Gastrocnemius medialis (tissue), 4 donors: ENCODE measurements around the gene TLCD2. TPM values are rescaled to one million over a fixed set of nuclear protein-coding genes. Genes with fewer than 3 reads are reported as not detected.

Experiments
- ATAC-seq, 2 donors: fragments of 150-250 bp; one replicate each; pipeline ENCODE4 v1.9.1; 2016
- DNase-seq, 2 donors: peaks; one replicate each; pipeline ENCODE4 v3.0.0-alpha.2; 2019
- H3K27ac ChIP-seq, 4 donors: fragments of 200-600 bp; sonication (generic); 1 replicate in 1 of 4; 2 replicates in 3 of 4; pipeline ENCODE4 v1.5.1; 2016 to 2018; ENCODE audit warnings: mild to moderate bottlenecking in 2 of 4, moderate library complexity in 1 of 4
- H3K27me3 ChIP-seq, 3 donors: fragments of 200-600 bp; sonication (generic) in 2 of 3; 1 replicate in 1 of 3; 2 replicates in 2 of 3; pipeline versions ENCODE4 v1.5.1 to v1.6.0; 2016 to 2019; ENCODE audit warnings: mild to moderate bottlenecking in 1 of 3, moderate library complexity in 1 of 3
- H3K36me3 ChIP-seq, 2 donors: fragments of 200-600 bp; sonication (generic) in 1 of 2; one replicate each; pipeline ENCODE4 v1.5.1; 2017 to 2018
- H3K4me1 ChIP-seq, 2 donors: fragments of 200-600 bp; sonication (generic) in 1 of 2; one replicate each; pipeline ENCODE4 v1.5.1; 2016 to 2017; ENCODE audit warnings: mild to moderate bottlenecking in 2 of 2
- H3K4me3 ChIP-seq, 4 donors: fragments of 200-600 bp; sonication (generic) in 3 of 4; 1 replicate in 1 of 4; 2 replicates in 3 of 4; pipeline ENCODE4 v1.5.1; 2016 to 2019; ENCODE audit warnings: mild to moderate bottlenecking in 2 of 4
- H3K9me3 ChIP-seq, 3 donors: fragments of 200-600 bp; sonication (generic) in 2 of 3; 1 replicate in 1 of 3; 2 replicates in 2 of 3; pipeline ENCODE4 v1.5.1; 2016 to 2019
- CTCF ChIP-seq, 5 experiments: fragments of 450-650 bp in 3 of 5; fragments of 200-600 bp in 2 of 5; sonication (generic) in 2 of 5; IDR thresholded peaks in 4 of 5; conservative IDR thresholded peaks in 1 of 5; 1 replicate in 4 of 5; 2 replicates in 1 of 5; pipeline ENCODE4 v1.5.1; 2016 to 2019; ENCODE audit warnings: antibody characterized with exemption in 5 of 5, mild to moderate bottlenecking in 3 of 5, moderate library complexity in 3 of 5
- POLR2A ChIP-seq, 2 donors: fragments of 450-650 bp; IDR thresholded peaks; one replicate each; pipeline ENCODE4 v1.6.1; 2017; ENCODE audit warnings: antibody characterized with exemption in 2 of 2, mild to moderate bottlenecking in 2 of 2, moderate library complexity in 2 of 2
- in situ Hi-C, 4 donors: fragments of 200-750 bp; cut with MboI; loops; one replicate each; pipeline versions ENCODE4 v1.15.0 to v1.8.0; 2017; ENCODE audit warnings: low sequenced_read_pairs in 4 of 4
- intact Hi-C: fragments of 100-400 bp; cut with DNase I; formaldehyde crosslinking; loops from one replicate; pipeline ENCODE4 v1.15.1; 2023; ENCODE audit warnings: low total_unique reads
- total RNA-seq, 4 donors: library from RNA; depleted of rRNA; stranded (reverse); fragments of >200 nt; gene quantifications; one replicate each; pipeline versions ENCODE4 v1.1.0 to v1.2.3, GENCODE V29; 2016

The TLCD2 gene
- total RNA-seq, 4 donors from 2014 or later, result 0.66 to 0.95 (median 0.85) TPM

- in situ Hi-C loops, result loop anchor here in 1 of 4 donors (5.0 kb wide), 1 partner anchor 71 kb away; no protein-coding TSS in a partner anchor
- intact Hi-C loops, result loop anchor here (2.0 to 5.0 kb wide), 3 partner anchors 139 to 685 kb away; partner anchors contain the start of gene MNT
- DNase-seq (peak; percentile 100), ATAC-seq (peak; percentile 47 to 59)
- peaks cover 0 to 29% of the 10 kb centered on the region in 2 donors for H3K36me3 ChIP-seq
- H3K27me3 ChIP-seq, result no peaks in the 10 kb centered on the region
- TF ChIP-seq POLR2A (IDR thresholded peaks at IDR 0.05), result peak; percentile 99 to 100
- no peak for TF ChIP-seq CTCF (IDR thresholded peaks at IDR 0.05 in 4 of 5, conservative IDR thresholded peaks at IDR 0.05 in 1 of 5)
- H3K27ac ChIP-seq, result peak overlapping the region; percentile 99 to 100 (median 100)
- no peaks in the 10 kb centered on the region for H3K9me3 ChIP-seq
- H3K4me3 ChIP-seq, result peak overlapping the region; percentile 91 to 95 (median 94)
- peaks cover 52 to 55% of the 10 kb centered on the region in 2 donors for H3K4me1 ChIP-seq
These were observed 6.1 kb upstream of the TLCD2 start for GRCh38 chr17:1716076-1716911.

- TF ChIP-seq CTCF (IDR thresholded peaks at IDR 0.05 in 4 of 5, conservative IDR thresholded peaks at IDR 0.05 in 1 of 5) (no peak), POLR2A (IDR thresholded peaks at IDR 0.05) (no peak)
- Histone ChIP-seq H3K27me3 (no peaks in the 10 kb centered on the region), H3K27ac (peak overlapping the region; percentile 99 to 100 (median 100)), H3K9me3 (no peaks in the 10 kb centered on the region), H3K36me3 (peaks cover 0 to 29% of the 10 kb centered on the region in 2 donors), H3K4me3 (peak overlapping the region; percentile 91 to 95 (median 94)), H3K4me1 (peaks cover 52 to 55% of the 10 kb centered on the region in 2 donors)
- DNase-seq (no peak), ATAC-seq (no peak)
- intact Hi-C loops, result loop anchor here (1.0 to 5.0 kb wide), 4 partner anchors 66 to 685 kb away; partner anchors contain the start of genes MNT and RILP
- in situ Hi-C loops, result loop anchor here in 1 of 4 donors (5.0 kb wide), 1 partner anchor 72 kb away; no protein-coding TSS in a partner anchor
These were observed 5.6 kb upstream of the TLCD2 start for GRCh38 chr17:1715803-1716075.

- in situ Hi-C loops (loop anchor here in 1 of 4 donors (5.0 kb wide), 1 partner anchor 72 kb away; no protein-coding TSS in a partner anchor), intact Hi-C loops (loop anchor here (1.0 to 5.0 kb wide), 3 partner anchors 46 to 138 kb away; partner anchors contain the start of gene RILP)
- Histone ChIP-seq H3K36me3 (peaks cover 0 to 29% of the 10 kb centered on the region in 2 donors), H3K9me3 (no peaks in the 10 kb centered on the region), H3K4me3 (peak overlapping the region; percentile 91 to 95 (median 94)), H3K27me3 (no peaks in the 10 kb centered on the region), H3K4me1 (peaks cover 47 to 56% of the 10 kb centered on the region in 2 donors), H3K27ac (peak overlapping the region; percentile 99 to 100 (median 100))
- no peak for TF ChIP-seq CTCF (IDR thresholded peaks at IDR 0.05 in 4 of 5, conservative IDR thresholded peaks at IDR 0.05 in 1 of 5)
- TF ChIP-seq POLR2A (IDR thresholded peaks at IDR 0.05), result peak; percentile 66 to 73
- ATAC-seq, result peak; percentile 32 to 41
- DNase-seq, result peak; percentile 96 to 99
These were observed 5.0 kb upstream of the TLCD2 start for GRCh38 chr17:1714980-1715802.

GRCh38 chr17:1714427-1714979, 4.3 kb upstream of the TLCD2 start:
- Histone ChIP-seq H3K4me1 (peaks cover 42 to 62% of the 10 kb centered on the region in 2 donors), H3K36me3 (peaks cover 0 to 29% of the 10 kb centered on the region in 2 donors), H3K27me3 (no peaks in the 10 kb centered on the region), H3K27ac (peak overlapping the region; percentile 99 to 100 (median 100)), H3K4me3 (peak overlapping the region; percentile 91 to 95 (median 94)), H3K9me3 (no peaks in the 10 kb centered on the region)
- intact Hi-C loops (loop anchor here (1.0 kb wide), 1 partner anchor 45 kb away; no protein-coding TSS in a partner anchor), in situ Hi-C loops (no loop called here)
- DNase-seq (peak; percentile 98), ATAC-seq (peak; percentile 11 to 21)
- TF ChIP-seq POLR2A (IDR thresholded peaks at IDR 0.05), result peak in 1 of 2 donors; percentile 86
- no peak for TF ChIP-seq CTCF (IDR thresholded peaks at IDR 0.05 in 4 of 5, conservative IDR thresholded peaks at IDR 0.05 in 1 of 5)
